ENCODE data around the gene KLHL5.

KLHL5 gene

DNA sequence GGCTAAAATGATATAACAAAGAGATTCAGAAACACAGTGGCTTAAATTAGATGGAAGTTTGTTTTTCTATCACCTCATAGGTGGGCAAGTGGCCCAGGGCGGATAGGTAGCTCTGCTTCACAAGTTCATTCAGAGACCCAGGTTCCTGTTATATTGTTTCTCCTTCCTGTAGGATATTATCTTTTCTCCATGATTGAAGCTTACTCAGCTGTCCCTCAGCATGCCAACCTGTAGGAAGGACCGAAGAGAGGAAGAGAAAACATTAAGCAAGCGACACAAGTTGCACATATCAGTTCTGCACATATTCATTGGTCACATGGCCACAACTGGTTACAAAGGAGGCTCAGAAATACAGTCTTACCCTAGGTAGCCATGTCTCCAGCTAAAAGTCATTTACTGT, 6.9 kb downstream of the KLHL5 start:
- Histone ChIP-seq H3K4me1 (ENCODE audit: insufficient read depth, low read length, poor library complexity, severe bottlenecking) (no peaks in the 10 kb centered on the region), H3K9ac (ENCODE audit: low read depth, low read length, poor library complexity, severe bottlenecking) (no peak overlapping the region), H3K36me3 (ENCODE audit: insufficient read depth, low read length) (no peaks in the 10 kb centered on the region), H4K20me1 (ENCODE audit: insufficient read depth, low read length, poor library complexity, severe bottlenecking) (no peaks in the 10 kb centered on the region), H3K9me2 (replicated peaks; ENCODE audit: low read depth, low read length) (no peaks in the 10 kb centered on the region), H3K27me3 (ENCODE audit: insufficient read depth, low read length, poor library complexity, severe bottlenecking) (no peaks in the 10 kb centered on the region), H3K79me2 (ENCODE audit: insufficient read depth, low read length) (peaks cover 37% of the 10 kb centered on the region), H3K9me3 (ENCODE audit: insufficient read depth, low read depth, low read length) (no peaks in the 10 kb centered on the region), H3F3A (ENCODE audit: low read depth) (no peaks in the 10 kb centered on the region), H3K4me3 (ENCODE audit: low read length, poor library complexity, severe bottlenecking) (no peak overlapping the region), H3K4me2 (ENCODE audit: low read depth, low read length, poor library complexity, severe bottlenecking) (no peak overlapping the region), H2AFZ (ENCODE audit: low read length) (no peak overlapping the region)
- TF ChIP-seq, protein P1, sequence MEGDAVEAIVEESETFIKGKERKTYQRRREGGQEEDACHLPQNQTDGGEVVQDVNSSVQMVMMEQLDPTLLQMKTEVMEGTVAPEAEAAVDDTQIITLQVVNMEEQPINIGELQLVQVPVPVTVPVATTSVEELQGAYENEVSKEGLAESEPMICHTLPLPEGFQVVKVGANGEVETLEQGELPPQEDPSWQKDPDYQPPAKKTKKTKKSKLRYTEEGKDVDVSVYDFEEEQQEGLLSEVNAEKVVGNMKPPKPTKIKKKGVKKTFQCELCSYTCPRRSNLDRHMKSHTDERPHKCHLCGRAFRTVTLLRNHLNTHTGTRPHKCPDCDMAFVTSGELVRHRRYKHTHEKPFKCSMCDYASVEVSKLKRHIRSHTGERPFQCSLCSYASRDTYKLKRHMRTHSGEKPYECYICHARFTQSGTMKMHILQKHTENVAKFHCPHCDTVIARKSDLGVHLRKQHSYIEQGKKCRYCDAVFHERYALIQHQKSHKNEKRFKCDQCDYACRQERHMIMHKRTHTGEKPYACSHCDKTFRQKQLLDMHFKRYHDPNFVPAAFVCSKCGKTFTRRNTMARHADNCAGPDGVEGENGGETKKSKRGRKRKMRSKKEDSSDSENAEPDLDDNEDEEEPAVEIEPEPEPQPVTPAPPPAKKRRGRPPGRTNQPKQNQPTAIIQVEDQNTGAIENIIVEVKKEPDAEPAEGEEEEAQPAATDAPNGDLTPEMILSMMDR (conservative IDR thresholded peaks at IDR 0.05; ENCODE audit: low read length) = no peak
- no peak for TF ChIP-seq EZH2phosphoT487 (IDR thresholded peaks at IDR 0.05; ENCODE audit: borderline replicate concordance)

DNA sequence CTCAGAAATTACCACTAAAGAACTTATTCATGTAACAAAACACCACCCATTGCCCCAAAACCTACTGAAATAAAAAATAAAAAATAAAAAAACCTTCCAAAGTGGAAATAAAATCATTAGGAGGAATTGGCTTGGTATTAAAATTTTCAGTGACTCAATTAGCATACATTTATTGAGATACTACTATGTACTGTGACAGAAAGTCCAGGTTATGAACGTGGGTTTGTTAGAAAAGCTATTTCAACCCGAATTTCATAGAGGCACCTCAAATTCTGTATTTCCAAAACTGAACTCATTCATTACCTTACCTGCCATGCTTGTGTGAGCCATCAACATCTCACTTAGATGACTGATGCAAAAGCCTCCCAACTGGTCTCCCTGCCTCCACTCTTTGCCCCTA, 16.8 kb downstream of the KLHL5 start:
- TF ChIP-seq, protein P1 (conservative IDR thresholded peaks at IDR 0.05; ENCODE audit: low read length) = no peak
- peaks cover 21% of the 10 kb centered on the region; the same call in 1 of the 2 replicates for H3K36me3 ChIP-seq (ENCODE audit: insufficient read depth, low read length)

DNA sequence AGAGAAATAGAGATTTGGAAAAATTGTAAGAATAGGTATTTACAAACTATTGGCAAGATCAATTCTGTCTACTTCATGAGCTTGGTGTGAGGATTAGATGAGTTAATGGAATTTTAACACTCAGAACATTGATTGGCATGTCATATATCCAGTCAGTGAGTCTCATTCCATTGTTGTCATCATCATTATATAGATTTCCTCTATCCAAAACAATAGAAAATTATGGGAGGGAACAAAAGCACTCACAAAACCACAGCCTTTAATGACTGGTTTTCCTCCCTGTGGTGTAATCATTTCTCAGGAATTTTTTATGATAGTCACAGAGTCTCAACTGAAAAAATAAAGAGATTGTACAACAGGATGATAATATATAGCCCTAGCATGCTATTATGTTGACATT, 21.1 kb downstream of the KLHL5 start:
- no peaks in the 10 kb centered on the region for H4K20me1 ChIP-seq (ENCODE audit: insufficient read depth, low read length, poor library complexity, severe bottlenecking)
- H3K27me3 ChIP-seq (ENCODE audit: insufficient read depth, low read length, poor library complexity, severe bottlenecking) = no peaks in the 10 kb centered on the region
- H3F3A ChIP-seq (ENCODE audit: low read depth) = no peaks in the 10 kb centered on the region
- no peak overlapping the region for H3K9ac ChIP-seq (ENCODE audit: low read depth, low read length, poor library complexity, severe bottlenecking)
- H3K9me2 ChIP-seq (replicated peaks; ENCODE audit: low read depth, low read length) = no peaks in the 10 kb centered on the region
- H3K9me3 ChIP-seq (ENCODE audit: insufficient read depth, low read depth, low read length) = no peaks in the 10 kb centered on the region
- H3K4me2 ChIP-seq (ENCODE audit: low read depth, low read length, poor library complexity, severe bottlenecking) = no peak overlapping the region
- no peak overlapping the region for H2AFZ ChIP-seq (ENCODE audit: low read length)
- no peaks in the 10 kb centered on the region for H3K4me1 ChIP-seq (ENCODE audit: insufficient read depth, low read length, poor library complexity, severe bottlenecking)
- peaks cover 21% of the 10 kb centered on the region; the same call in 1 of the 2 replicates for H3K36me3 ChIP-seq (ENCODE audit: insufficient read depth, low read length)
- H3K79me2 ChIP-seq (ENCODE audit: insufficient read depth, low read length) = no peaks in the 10 kb centered on the region
- H3K4me3 ChIP-seq (ENCODE audit: low read length, poor library complexity, severe bottlenecking) = no peak overlapping the region
- no peak for TF ChIP-seq EZH2phosphoT487 (IDR thresholded peaks at IDR 0.05; ENCODE audit: borderline replicate concordance)

More for the DNA sequence above, 16.8 kb downstream of the KLHL5 start:
- H3K4me1 ChIP-seq (ENCODE audit: insufficient read depth, low read length, poor library complexity, severe bottlenecking) = no peaks in the 10 kb centered on the region
- H3K9me3 ChIP-seq (ENCODE audit: insufficient read depth, low read depth, low read length) = no peaks in the 10 kb centered on the region
- no peak overlapping the region for H3K4me3 ChIP-seq (ENCODE audit: low read length, poor library complexity, severe bottlenecking)
- H2AFZ ChIP-seq (ENCODE audit: low read length) = no peak overlapping the region
- H3F3A ChIP-seq (ENCODE audit: low read depth) = no peaks in the 10 kb centered on the region
- no peaks in the 10 kb centered on the region for H3K79me2 ChIP-seq (ENCODE audit: insufficient read depth, low read length)
- no peak overlapping the region for H3K9ac ChIP-seq (ENCODE audit: low read depth, low read length, poor library complexity, severe bottlenecking)
- H4K20me1 ChIP-seq (ENCODE audit: insufficient read depth, low read length, poor library complexity, severe bottlenecking) = no peaks in the 10 kb centered on the region
- no peaks in the 10 kb centered on the region for H3K27me3 ChIP-seq (ENCODE audit: insufficient read depth, low read length, poor library complexity, severe bottlenecking)
- H3K4me2 ChIP-seq (ENCODE audit: low read depth, low read length, poor library complexity, severe bottlenecking) = no peak overlapping the region
- H3K9me2 ChIP-seq (replicated peaks; ENCODE audit: low read depth, low read length) = no peaks in the 10 kb centered on the region

DNA sequence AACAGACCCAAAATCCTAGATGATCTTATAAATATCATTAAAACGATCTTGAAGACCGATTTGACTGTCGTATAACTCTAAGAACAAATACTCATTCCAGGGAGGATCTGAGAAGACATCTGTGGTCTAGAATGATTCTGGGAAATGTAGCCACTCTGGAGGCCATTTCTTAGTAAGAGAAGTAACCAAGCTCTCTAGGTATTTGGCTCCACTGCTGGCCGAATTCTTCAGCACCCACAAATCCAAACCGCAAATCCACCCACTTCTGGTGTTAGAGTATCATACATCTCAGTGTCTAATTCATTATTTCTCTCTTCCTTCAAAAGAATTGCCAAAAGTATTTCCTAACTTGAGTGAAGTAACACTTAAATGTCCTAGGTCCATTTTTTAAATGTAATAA, 23.9 kb downstream of the KLHL5 start:
- H3K9me3 ChIP-seq (ENCODE audit: insufficient read depth, low read depth, low read length) = no peaks in the 10 kb centered on the region
- no peak overlapping the region for H3K4me3 ChIP-seq (ENCODE audit: low read length, poor library complexity, severe bottlenecking)
- H4K20me1 ChIP-seq (ENCODE audit: insufficient read depth, low read length, poor library complexity, severe bottlenecking) = no peaks in the 10 kb centered on the region
- no peak overlapping the region for H3K9ac ChIP-seq (ENCODE audit: low read depth, low read length, poor library complexity, severe bottlenecking)
- TF ChIP-seq, protein P1 (conservative IDR thresholded peaks at IDR 0.05; ENCODE audit: low read length) = no peak
- no peak for TF ChIP-seq EZH2phosphoT487 (IDR thresholded peaks at IDR 0.05; ENCODE audit: borderline replicate concordance)
- no peaks in the 10 kb centered on the region for H3F3A ChIP-seq (ENCODE audit: low read depth)
- no peaks in the 10 kb centered on the region for H3K79me2 ChIP-seq (ENCODE audit: insufficient read depth, low read length)
- H3K27me3 ChIP-seq (ENCODE audit: insufficient read depth, low read length, poor library complexity, severe bottlenecking) = no peaks in the 10 kb centered on the region
- no peak overlapping the region for H2AFZ ChIP-seq (ENCODE audit: low read length)
- H3K4me1 ChIP-seq (ENCODE audit: insufficient read depth, low read length, poor library complexity, severe bottlenecking) = no peaks in the 10 kb centered on the region
- peaks cover 24% of the 10 kb centered on the region; the same call in 1 of the 2 replicates for H3K36me3 ChIP-seq (ENCODE audit: insufficient read depth, low read length)
- H3K9me2 ChIP-seq (replicated peaks; ENCODE audit: low read depth, low read length) = no peaks in the 10 kb centered on the region
- no peak overlapping the region for H3K4me2 ChIP-seq (ENCODE audit: low read depth, low read length, poor library complexity, severe bottlenecking)

Measured in Loucy (cell line).